Natural killer cell (primary cell): ENCODE data around the gene ZDHHC14. TPM values are rescaled to one million over a fixed set of nuclear protein-coding genes. Genes with fewer than 3 reads are reported as not detected.
A peak's percentile ranks its signal among the peaks of the same experiment; 100 is the strongest.

Experiments used
- ATAC-seq, 3 donors: fragments of 150-1000 bp in 2 of 3; fragments of 200-7000 bp in 1 of 3; cut with Tn5 transposase; 1 replicate in 1 of 3; 2 replicates in 2 of 3; pipeline ENCODE4 v1.10.0; 2021; ENCODE audit warnings: mild to moderate bottlenecking in 2 of 3, moderate library complexity in 2 of 3
- DNase-seq, 2 donors: peaks; one replicate each; pipeline versions ENCODE4 v3.0.0 to v3.0.0-alpha.2; 2013 to 2021; ENCODE audit warnings: mixed read lengths in 1 of 2
- H3K27ac ChIP-seq: one replicate; pipeline ENCODE4 v1.5.1; 2013; ENCODE audit warnings: mild to moderate bottlenecking, low read length
- H3K27me3 ChIP-seq: one replicate; pipeline ENCODE4 v1.6.1; 2013; ENCODE audit warnings: low read length; ENCODE audit not compliant: control insufficient read depth, insufficient read depth
- H3K36me3 ChIP-seq: one replicate; pipeline ENCODE4 v1.6.1; 2013; ENCODE audit warnings: low read length; ENCODE audit not compliant: control insufficient read depth, insufficient read depth
- H3K4me1 ChIP-seq: one replicate; pipeline ENCODE4 v1.6.1; 2013; ENCODE audit warnings: low read length; ENCODE audit not compliant: control insufficient read depth, insufficient read depth
- H3K4me3 ChIP-seq: one replicate; pipeline ENCODE4 v1.5.1; 2013; ENCODE audit warnings: low read length
- H3K9me3 ChIP-seq: one replicate; pipeline ENCODE4 v1.6.1; 2013; ENCODE audit warnings: low read length; ENCODE audit not compliant: control insufficient read depth, insufficient read depth
- H3K27ac Mint-ChIP-seq, 2 donors: one replicate each; pipeline ENCODE4 v1.8.0; 2022; ENCODE audit warnings: mild to moderate bottlenecking in 2 of 2, mixed read lengths in 2 of 2, moderate library complexity in 1 of 2
- H3K27me3 Mint-ChIP-seq, 2 donors: one replicate each; pipeline ENCODE4 v1.8.0; 2022; ENCODE audit warnings: low read depth in 2 of 2, mixed read lengths in 2 of 2
- H3K36me3 Mint-ChIP-seq: one replicate; pipeline ENCODE4 v1.8.0; 2022; ENCODE audit warnings: mixed read lengths
- H3K4me1 Mint-ChIP-seq, 2 donors: one replicate each; pipeline ENCODE4 v1.8.0; 2022; ENCODE audit warnings: mixed read lengths in 2 of 2
- H3K4me3 Mint-ChIP-seq: one replicate; pipeline ENCODE4 v1.8.0; 2022; ENCODE audit warnings: mild to moderate bottlenecking, moderate library complexity, mixed read lengths
- H3K9me3 Mint-ChIP-seq, 2 donors: one replicate each; pipeline ENCODE4 v1.8.0; 2022; ENCODE audit warnings: mixed read lengths in 2 of 2
- WGBS: methylation state at CpG from one replicate; pipeline ENCODE4 v1.1.7; 2013; ENCODE audit warnings: missing lambda C conversion rate; ENCODE audit not compliant: insufficient coverage; 5-methylcytosine and 5-hydroxymethylcytosine counted together
- intact Hi-C: fragments of 100-400 bp; cut with micrococcal nuclease; formaldehyde crosslinking; loops from one replicate; pipeline ENCODE4 v1.14.2; 2022
- total RNA-seq, 4 donors: library from RNA; stranded (reverse); fragments of 120-200 nt in 1 of 4; gene quantifications; one replicate each; pipeline versions ENCODE4 v1.2.3 to v1.2.4, GENCODE V29; 2013 to 2022
- TF ChIP-seq, protein P1 (sequence below): fragments of 200-600 bp; IDR thresholded peaks from one replicate; pipeline ENCODE4 v1.8.0; 2022; ENCODE audit warnings: antibody characterized with exemption

The ZDHHC14 gene
- total RNA-seq, 3 donors from 2014 or later (not counting 1 experiment from before 2014, with no cell fraction given), result 6.7 to 11.3 (median 10.6) TPM

DNA sequence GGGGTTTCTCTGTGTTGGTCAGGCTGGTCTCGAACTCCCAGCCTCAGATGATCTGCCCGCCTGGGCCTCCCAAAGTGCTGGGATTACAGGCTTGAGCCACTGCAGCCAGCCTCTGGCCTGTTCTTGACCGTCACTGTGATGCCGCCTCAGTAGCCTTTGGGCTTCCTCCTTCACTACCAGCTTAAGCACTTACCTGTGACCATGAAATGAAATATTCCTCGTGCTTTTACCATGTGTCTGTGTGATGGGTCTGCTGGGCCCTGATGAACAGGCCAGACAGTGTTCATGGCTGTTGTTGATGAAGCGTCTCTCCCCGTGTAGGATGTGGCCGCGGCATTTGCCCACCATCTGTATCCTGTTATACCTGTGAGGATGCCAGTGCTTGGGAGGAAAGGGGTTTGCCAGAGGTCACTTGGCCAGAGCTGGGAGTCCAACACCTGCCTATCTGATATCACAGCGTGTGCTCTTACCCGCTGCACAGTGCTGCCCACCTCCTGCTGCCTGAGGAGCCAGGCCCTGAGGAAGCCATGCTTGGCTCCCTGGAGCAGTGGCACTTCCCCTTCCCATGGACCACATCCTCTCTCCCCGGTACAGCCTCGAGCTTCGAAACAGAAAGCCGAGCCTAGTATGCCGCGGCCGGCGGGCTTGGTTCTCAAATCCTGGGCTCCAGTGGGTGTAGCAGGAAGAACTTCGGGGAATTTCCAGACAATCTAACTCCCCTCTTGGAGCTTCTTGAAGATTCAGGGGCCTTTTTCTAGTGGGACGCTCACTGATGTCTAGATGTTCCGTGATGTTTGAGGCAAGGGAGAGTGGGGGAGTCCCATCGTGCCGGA lies 167.9 kb downstream of the ZDHHC14 start:
- Mint-ChIP-seq H3K4me1 (peaks cover 41 to 52% of the 10 kb centered on the region in 2 donors), H3K4me3 (peak overlapping the region; percentile 35), H3K27me3 (peaks cover 0 to 3% of the 10 kb centered on the region in 2 donors), H3K36me3 (no peaks in the 10 kb centered on the region), H3K27ac (peak overlapping the region; percentile 95), H3K9me3 (peaks cover 3 to 4% of the 10 kb centered on the region in 2 donors)
- Histone ChIP-seq H3K36me3 (no peaks in the 10 kb centered on the region), H3K4me1 (peaks cover 33% of the 10 kb centered on the region), H3K9me3 (peaks cover 14% of the 10 kb centered on the region), H3K27me3 (no peaks in the 10 kb centered on the region), H3K27ac (peak overlapping the region; percentile 85), H3K4me3 (no peak overlapping the region)
- WGBS, result 52% methylated on average over 23 of the region's 24 CpGs
- ATAC-seq (peak in 1 of 3 donors; percentile 12), DNase-seq (no peak)
- intact Hi-C loops, result no loop called here
- TF ChIP-seq, protein P1, sequence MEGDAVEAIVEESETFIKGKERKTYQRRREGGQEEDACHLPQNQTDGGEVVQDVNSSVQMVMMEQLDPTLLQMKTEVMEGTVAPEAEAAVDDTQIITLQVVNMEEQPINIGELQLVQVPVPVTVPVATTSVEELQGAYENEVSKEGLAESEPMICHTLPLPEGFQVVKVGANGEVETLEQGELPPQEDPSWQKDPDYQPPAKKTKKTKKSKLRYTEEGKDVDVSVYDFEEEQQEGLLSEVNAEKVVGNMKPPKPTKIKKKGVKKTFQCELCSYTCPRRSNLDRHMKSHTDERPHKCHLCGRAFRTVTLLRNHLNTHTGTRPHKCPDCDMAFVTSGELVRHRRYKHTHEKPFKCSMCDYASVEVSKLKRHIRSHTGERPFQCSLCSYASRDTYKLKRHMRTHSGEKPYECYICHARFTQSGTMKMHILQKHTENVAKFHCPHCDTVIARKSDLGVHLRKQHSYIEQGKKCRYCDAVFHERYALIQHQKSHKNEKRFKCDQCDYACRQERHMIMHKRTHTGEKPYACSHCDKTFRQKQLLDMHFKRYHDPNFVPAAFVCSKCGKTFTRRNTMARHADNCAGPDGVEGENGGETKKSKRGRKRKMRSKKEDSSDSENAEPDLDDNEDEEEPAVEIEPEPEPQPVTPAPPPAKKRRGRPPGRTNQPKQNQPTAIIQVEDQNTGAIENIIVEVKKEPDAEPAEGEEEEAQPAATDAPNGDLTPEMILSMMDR, result no peak

DNA sequence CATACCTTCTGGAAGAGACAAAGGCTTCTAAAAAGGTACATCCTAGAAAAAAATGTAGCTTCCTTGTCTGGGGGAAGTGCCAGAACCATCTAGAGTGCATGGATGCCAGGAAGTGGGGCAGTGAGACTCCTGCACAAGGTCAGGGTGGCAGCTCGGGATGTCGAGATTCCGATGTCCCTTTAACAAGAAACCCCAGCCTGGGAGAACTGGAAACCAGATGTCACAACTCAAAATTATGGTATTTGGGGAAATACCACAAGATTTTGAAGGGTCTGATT lies 168.4 kb downstream of the ZDHHC14 start:
- peaks cover 41 to 52% of the 10 kb centered on the region in 2 donors for H3K4me1 Mint-ChIP-seq
- peaks cover 14% of the 10 kb centered on the region for H3K9me3 ChIP-seq
- peak overlapping the region; percentile 95 for H3K27ac Mint-ChIP-seq
- no peaks in the 10 kb centered on the region for H3K36me3 ChIP-seq
- H3K4me3 ChIP-seq, result no peak overlapping the region
- peaks cover 0 to 3% of the 10 kb centered on the region in 2 donors for H3K27me3 Mint-ChIP-seq
- 97% methylated on average over 3 of the region's 3 CpGs for WGBS
- TF ChIP-seq, protein P1, result no peak
- intact Hi-C loops, result no loop called here
- H3K27me3 ChIP-seq, result no peaks in the 10 kb centered on the region
- DNase-seq, result no peak
- peaks cover 33% of the 10 kb centered on the region for H3K4me1 ChIP-seq
- peak overlapping the region; percentile 85 for H3K27ac ChIP-seq
- ATAC-seq, result no peak
- peaks cover 3 to 4% of the 10 kb centered on the region in 2 donors for H3K9me3 Mint-ChIP-seq
- H3K36me3 Mint-ChIP-seq, result no peaks in the 10 kb centered on the region
- H3K4me3 Mint-ChIP-seq, result peak overlapping the region; percentile 35

DNA sequence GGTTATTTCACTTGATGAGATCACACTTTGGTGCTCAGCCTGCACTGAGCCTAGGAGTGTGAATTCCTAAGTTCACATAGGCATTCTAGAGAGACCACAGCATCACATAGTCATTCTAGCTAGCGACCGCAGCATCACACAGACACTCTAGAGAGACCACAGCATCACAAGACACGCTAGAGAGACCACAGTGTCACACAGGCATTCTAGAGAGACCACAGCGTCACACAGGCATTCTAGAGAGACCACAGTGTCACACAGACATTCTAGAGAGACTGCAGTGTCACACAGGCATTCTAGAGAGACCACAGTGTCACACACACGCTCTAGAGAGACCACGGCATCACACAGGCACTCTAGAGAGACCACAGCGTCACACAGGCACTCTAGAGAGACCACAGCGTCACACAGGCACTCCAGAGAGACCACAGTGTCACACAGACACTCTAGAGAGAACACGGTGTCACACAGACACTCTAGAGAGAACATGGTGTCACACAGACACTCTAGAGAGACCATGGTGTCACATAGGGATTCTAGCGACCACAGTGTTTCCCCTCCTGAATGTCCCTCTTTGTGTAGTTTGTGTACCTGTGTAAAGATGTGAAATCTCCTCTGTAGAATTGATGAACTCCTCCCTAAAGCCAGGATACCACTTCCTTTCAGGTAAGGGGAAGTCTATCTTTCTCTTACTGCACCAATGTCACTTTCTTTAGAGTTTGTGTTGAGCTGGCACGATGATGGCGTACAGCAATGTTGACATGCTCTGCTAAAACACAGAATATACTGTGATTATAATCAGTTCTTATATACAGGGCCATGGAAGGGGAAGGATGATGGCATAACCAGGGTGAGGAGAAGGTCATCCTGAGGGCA lies 169.4 kb downstream of the ZDHHC14 start:
- Histone ChIP-seq H3K4me1 (peaks cover 33% of the 10 kb centered on the region), H3K27ac (peak overlapping the region; percentile 85)
- TF ChIP-seq, protein P1, result no peak

More for the DNA sequence above, 169.4 kb downstream of the ZDHHC14 start:
- Histone ChIP-seq H3K36me3 (no peaks in the 10 kb centered on the region), H3K27me3 (no peaks in the 10 kb centered on the region), H3K4me3 (no peak overlapping the region), H3K9me3 (peaks cover 14% of the 10 kb centered on the region)
- WGBS, result 23% methylated on average over 10 of the region's 12 CpGs
- peak; percentile 68 to 70 for DNase-seq
- H3K9me3 Mint-ChIP-seq, result peaks cover 3 to 4% of the 10 kb centered on the region in 2 donors
- peak overlapping the region; percentile 95 for H3K27ac Mint-ChIP-seq
- H3K27me3 Mint-ChIP-seq, result peaks cover 0 to 3% of the 10 kb centered on the region in 2 donors
- peaks cover 41 to 52% of the 10 kb centered on the region in 2 donors for H3K4me1 Mint-ChIP-seq
- intact Hi-C loops, result loop anchor here (1.0 to 5.0 kb wide), 3 partner anchors 14 to 313 kb away; no protein-coding TSS in a partner anchor
- no peaks in the 10 kb centered on the region for H3K36me3 Mint-ChIP-seq
- ATAC-seq, result peak; percentile 70 to 85 (median 80)
- peak overlapping the region; percentile 54 for H3K4me3 Mint-ChIP-seq
